Urothelium cell line (cell line): ENCODE measurements around the gene MTM1.

Experiments used
- DNase-seq: peaks from one replicate; pipeline ENCODE4 v3.0.0; 2011; ENCODE audit warnings: low spot score, mixed read lengths
- FAIRE-seq: peaks from 2 replicates; lab custom pipeline; 2011; peaks lifted over from hg19 to GRCh38; lab: Jason Lieb, UNC

The MTM1 gene

DNA sequence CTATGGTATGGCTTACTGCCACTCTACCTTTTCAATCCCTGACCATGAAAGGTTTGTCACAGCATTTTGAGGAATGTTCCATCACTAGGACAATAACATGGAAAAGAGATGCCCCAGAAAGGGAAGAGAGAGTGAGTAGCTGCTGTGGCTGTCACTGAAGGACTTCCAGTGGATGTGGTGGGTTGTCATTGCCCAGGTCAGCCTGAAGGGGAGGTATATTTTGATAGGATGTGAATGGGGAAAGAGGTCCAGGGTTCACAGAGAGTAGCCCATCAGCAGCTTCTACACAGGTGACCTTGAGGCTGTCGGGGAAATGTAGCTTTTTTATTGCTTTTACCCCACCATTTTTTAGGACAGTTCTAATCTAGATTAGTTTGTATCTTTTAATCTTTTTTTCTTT lies 30.8 kb downstream of the MTM1 start:
- DNase-seq = no peak
- FAIRE-seq = no peak

DNA sequence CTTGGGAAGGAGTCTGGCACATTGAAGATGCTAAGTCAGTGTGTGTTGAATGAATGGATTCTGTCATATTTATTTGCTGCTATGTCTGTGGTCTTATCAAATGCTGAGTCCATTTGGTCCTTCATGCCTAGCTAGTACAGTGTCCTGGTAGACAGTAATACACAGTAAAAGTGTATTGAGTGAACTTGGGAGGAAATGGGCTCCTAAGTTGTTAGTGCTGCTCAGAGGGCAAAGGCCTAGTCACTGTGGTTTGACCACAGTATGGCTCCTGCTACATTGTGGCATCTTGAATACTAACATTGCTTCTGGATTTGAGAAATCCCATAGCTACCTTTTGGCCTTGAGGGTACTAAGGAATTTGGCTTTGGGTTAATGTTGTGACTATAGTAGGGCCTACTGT lies 33.9 kb downstream of the MTM1 start:
- DNase-seq (no peak), FAIRE-seq (no peak)

DNA sequence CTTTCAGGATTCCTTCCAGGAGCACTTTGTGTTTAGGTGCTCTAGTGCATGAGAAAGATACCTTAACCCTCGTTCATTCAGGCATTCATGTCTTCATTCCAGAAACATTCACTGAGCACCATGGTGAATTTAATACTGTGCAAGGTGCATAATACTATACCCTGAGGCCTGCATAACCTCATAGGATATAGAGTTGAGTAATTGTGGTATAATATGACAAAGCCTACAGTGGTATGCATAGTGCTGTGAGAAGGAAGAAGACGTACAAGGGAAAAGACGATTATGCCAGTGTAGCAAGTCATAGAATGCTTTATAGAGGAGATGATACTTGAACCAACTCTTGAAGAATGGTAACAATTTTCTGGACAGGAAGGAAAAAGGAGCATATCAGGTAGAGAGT lies 34.3 kb downstream of the MTM1 start:
- DNase-seq = no peak
- FAIRE-seq = no peak

DNA sequence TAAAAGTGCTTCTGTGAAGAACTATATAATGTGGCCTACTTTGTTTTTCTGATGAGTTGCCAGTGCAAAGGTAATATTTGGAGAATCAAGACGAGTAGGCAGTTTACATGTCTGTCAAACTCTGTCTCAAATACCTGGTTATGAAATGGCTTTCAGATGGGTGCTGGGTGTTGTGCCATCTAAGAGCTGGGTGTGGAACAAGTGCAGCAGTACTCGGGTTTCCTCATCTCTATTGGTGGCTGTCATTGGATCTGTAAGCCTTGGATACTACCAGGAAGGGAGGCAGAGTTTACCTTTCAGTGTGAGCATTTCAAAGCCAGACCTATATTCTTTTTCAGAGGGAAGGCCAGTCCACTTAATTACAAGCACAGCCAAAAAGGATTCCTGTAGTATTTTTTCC lies 37.2 kb downstream of the MTM1 start:
- FAIRE-seq (no peak), DNase-seq (no peak)

DNA sequence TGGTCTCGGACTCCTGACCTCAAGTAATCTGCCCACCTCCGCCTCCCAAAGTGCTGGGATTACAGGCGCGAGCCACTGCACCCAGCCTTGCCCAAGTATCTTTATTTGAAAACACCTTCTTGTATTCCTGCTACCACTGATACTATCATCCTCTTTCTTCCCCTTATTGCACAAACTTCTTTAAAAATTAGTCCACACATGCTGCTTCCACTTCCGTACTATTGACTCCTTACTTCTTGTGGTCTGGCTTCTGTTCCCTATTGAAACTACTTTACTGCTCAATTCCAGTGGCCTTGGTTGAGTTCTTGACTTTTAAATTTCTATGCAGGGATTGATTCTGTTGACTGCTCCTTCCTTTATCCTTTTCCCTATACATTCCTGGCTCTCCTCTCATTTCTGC lies 38.8 kb downstream of the MTM1 start:
- DNase-seq (no peak), FAIRE-seq (no peak)

DNA sequence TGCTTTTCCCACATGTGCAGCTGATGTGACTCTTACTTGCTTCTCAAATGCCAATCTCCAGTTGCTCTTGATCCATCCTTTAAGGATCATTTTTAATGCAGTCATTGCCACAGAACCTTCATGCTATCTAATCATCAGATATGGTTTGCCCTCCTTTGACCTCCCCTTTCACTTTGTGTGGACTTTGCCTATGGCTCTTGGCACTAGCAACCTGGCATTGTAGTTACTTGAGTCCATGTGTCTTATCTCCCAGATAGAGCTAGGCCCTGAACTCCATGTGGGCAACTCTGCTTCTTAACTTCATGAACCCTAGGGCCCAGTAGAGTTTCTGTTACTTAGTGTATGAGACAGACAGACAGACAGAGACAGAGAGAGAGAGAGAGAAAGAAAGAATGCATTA lies 41.6 kb downstream of the MTM1 start:
- DNase-seq = no peak
- no peak for FAIRE-seq

DNA sequence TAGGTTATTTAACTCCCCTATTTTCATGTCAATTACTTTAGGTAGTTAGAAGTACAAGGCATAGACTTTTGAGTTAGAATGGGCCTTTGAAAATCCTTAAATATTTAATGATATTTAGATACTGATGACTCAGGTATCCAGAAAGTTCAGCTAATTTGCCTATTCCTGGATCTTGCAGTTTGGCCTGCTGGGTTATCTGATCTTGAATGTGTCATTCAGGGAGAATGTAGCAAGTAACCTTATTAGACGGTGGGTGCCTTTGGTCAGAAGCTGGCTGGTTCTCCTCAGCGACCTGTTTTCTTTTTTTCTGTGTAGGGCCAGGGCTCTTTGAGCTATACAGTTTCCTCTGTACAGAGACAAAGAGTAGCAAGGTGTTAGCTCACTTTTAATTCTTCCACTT lies 42.0 kb downstream of the MTM1 start:
- DNase-seq (no peak), FAIRE-seq (no peak)

DNA sequence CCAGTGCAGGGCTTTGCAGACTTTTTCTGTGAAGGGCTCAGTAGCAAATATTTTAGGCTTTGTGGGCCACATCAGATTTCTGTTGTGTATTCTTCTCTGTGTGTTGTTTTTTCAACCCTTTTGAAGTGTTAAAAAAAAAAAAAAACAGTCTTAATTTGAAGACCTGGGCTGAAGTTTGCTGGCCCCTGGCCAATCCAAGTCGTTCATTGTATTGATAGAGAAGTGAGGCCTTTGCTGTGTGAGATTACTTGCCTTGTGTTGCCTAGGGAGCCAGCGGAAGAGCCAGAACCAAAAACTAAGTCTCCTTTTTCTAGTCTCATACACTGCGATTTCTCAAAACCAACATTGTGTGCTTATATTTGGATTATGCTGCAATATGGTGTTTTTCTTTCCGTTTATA lies 46.9 kb downstream of the MTM1 start:
- DNase-seq = no peak
- FAIRE-seq = no peak

DNA sequence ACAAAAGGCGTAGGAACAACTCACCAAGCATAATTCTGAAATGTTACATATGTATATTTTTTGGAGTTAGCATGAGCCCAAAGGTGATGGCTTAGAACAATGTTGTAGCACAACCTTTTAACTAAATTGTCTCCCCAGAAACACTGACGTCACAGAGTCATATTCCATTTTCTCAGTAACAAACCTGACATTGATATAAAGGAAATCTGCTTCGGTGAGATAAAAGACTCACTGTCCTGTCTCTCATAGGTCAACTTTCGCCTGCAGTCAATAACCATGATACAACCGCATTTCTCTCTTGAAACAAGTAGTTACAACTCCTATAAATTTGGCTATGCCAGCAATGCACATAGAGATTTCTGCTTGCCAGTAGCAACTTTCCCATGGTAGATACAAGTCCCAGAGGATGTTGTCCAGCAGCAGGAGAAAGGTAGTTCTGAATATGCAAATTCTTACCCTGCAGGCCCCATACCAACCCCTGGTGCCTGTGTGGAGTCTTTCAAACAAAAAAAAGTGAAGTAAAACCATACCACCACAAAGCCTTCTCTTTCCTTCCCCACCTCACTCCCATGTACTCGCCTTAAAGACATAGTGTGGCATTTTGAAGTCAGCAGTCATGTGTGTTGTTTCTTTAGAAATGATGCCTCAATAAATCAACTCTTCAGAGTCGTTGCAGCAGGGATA lies 47.9 kb downstream of the MTM1 start:
- no peak for FAIRE-seq
- DNase-seq = no peak

DNA sequence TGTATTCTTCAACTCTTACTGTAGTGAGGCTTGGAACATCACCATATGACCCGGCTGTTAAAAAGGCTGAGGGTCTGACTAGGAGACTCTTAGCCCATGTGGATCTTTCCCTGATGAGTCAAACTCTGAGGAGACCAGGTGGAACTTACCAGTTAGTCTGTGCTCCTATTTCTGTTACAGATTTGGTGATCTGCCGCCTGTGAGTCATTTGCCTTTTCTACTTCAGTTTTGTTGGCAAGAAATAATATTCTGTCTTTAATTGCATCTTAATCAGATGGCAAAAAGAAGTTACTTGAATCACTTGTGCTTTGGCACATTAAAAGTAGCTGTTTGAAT lies 48.4 kb downstream of the MTM1 start:
- DNase-seq = no peak
- no peak for FAIRE-seq

DNA sequence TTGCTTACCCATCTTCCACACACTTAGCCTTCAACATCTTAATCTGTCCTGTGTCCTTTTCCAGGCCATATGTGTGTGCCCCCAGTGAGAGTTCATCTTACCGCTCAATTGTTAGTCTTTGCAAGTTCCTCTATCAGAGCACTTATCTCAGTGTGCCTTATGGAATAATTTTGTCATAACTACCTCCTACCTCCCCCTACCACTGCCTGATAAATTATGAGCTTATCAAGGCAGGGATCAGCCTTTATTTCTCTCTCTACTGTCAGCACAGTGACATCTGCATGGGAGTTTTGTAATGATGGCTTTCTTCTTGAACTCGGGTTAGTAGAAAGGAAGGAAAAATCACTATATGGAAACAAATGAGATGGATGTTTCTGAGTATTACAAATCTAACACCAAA lies 53.2 kb downstream of the MTM1 start:
- FAIRE-seq (no peak), DNase-seq (no peak)

DNA sequence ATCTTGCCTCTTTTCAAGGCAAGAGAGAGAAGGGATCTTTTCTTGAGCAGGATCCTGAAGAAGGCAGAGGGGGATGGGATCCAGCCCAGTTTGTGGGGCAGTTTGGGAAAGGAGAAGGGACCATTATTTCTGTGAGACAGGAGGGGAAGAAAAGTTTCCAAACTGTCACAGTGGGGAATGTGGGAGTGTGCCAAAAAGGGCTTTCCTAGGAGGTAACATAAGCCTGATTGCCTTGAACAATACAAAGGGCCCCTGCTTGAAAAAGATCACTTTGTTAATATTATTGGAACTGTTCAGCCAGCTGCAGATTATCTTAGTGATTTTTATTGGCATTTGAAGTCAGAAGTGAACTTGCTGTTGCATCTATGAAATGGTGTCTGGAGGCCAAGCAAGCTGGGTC lies 55.2 kb downstream of the MTM1 start:
- FAIRE-seq = no peak
- no peak for DNase-seq

DNA sequence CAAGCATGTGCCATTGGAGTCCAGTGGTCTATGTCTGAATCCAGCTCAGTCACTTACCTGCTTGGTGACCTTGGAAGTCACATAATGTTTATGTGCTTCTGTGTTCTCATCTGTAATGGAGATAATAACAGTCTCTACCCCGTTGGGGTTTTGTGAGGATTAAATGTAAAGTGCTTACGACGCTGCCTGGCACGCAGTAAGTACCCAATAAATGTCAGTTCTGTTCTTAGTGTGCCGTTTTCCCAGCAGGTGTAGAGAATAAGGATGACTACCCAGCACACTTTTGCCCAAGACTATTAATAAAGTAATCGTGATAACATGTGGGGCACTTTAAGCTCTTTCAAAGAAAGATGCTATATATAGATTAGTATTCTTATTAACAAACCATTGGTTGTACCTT lies 56.7 kb downstream of the MTM1 start:
- no peak for FAIRE-seq
- no peak for DNase-seq

DNA sequence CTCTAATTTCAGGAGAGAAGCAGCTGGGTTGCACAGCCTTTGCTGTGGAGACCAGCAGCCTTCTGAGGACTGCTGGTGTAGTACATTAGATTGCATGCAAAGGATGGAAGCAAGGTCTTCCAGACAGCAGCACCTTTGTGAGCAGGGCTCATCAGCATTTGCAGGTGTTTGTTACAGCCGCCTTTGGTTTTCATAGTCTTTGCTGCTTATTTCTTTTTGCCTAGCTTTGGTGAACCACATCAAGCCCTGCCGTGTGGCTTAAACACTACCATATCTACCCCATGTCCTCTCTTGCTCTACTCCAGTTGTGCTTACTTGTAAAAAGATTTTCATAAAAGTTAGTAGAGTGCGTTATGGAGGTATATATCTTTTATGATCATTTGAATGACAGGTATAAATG lies 57.5 kb downstream of the MTM1 start:
- FAIRE-seq (no peak), DNase-seq (no peak)

DNA sequence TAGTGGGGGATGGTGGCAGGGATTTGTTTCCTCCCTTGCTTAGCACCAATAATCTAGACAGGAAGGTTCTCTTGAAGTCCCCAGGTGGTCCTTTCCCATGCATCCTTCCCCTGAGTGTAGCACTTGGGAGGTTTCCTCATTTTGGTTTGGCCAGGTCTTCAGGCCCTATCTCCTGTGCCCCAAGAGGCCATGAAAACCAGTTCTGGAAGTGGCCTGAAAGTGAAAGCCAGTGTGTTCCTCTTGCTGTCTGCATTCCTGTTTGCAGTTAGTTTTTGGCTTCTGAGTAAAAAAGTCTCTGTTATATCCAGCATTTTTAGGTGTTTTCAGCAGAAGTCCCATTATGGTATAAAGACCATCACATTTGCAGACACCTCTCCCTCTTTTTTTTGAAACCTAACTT lies 59.5 kb downstream of the MTM1 start:
- DNase-seq (no peak), FAIRE-seq (no peak)

DNA sequence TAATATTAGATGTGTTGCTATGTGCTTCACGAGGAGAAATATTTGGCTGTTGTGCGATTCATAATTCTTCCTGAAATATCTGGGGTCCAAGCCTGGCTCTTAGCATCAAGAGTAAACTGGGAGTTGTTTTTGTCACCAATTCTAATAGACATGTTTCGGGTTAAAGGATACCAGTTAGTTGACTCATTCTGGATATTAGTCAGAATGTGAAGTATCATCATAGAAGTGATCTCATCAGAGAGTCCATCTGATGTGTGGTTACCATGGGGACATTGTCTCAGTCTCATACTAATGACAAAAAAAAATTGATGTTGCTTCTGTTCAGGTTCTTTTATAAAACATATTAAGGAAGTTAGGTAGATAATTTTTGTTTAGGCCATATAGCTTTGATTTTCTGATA lies 67.5 kb downstream of the MTM1 start:
- FAIRE-seq = no peak

DNA sequence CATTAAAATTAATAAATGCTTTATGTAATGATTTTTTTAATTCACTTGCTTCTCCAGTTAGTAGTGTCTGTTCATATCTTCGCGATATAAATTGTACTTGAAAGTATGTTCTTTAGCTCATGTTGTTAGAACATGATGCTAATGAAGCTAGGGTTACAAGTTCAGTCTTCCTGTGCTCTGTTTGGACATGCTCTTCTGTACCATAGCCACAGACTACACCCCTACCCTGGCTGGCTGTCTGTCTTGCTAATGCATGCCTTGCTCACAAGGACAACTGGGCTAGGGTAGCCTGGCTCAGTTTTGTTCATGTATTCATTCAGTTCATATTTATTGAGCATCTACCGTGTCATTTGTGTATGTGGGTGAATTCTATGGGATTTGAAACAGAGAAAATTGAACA lies 74.0 kb downstream of the MTM1 start:
- DNase-seq = no peak
- no peak for FAIRE-seq

More for the DNA sequence above, 67.5 kb downstream of the MTM1 start:
- peak; percentile 17 for DNase-seq

DNA sequence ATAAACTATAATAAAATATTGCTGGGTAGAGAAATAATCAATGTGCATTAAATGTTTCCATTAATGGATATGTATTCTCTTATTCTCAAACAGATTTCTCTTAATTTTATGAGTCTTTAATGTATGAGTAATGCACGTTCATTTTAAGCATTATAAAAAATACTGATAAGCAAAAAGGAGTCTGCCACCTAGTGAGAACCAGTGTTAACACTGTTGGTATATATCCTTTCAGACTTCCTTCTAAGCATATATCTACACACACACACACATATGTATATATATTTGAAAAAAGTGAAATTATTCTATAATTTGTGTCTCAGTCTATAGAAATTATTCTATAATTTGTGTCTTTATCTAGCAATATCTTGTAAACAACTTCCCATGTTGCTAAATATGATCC lies 74.8 kb downstream of the MTM1 start:
- DNase-seq = no peak
- no peak for FAIRE-seq

DNA sequence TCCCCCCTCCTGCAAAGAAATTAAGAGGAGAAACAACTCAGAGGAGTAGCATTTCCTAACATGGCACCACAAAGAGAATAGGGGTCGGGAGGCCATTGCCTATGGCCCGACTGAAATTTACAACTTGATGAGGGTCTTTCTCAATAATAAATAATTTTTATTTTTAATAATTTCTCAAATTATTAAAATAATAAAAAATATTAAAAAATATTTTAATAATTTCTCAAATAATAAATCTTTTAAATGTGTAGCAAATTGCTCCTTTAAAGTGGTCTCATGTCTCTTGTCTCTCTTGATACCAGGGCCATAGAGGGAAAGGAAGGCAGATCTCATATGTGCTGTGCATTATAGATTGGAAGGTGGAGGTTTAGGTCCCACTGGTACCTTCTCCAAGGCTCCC lies 75.5 kb downstream of the MTM1 start:
- no peak for DNase-seq
- FAIRE-seq = no peak

DNA sequence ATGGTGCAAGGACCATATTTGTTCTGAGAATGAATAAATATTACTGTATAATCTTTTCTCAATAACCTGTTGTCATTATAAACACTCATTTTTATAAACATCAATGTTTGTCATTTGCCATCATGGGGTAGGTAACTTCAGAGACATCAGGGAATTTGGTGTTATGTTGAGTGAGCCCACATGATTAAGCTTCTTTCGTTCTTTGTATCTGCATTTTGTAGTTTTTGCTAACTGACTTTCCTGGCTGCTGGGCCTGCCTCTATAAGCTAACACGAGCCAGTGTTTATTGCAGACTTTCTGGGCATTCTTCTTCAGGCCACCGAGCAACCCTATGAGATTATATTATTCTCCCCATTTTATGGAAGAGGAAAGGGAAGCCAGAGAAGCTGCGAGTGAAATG lies 76.0 kb downstream of the MTM1 start:
- DNase-seq (no peak), FAIRE-seq (no peak)

DNA sequence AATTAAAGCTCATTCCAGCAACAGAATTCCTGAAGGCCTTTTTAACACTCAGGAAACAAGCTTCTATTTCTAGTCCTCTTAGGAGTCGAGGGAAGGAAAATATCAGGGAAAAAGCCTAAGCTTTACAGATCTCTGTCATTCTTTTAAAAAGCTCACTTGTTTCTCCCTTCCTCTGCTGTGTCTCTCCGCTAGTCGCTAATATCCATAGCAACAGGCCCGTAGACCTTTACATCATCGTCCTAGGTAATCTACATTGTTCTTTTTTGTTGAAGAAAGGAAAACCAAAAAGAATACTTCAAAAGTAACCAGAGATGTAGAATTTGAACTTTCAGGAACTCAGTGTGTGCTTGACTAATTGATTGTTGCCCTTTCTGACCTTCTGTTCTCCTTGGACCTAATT lies 78.9 kb downstream of the MTM1 start:
- FAIRE-seq (no peak), DNase-seq (no peak)

DNA sequence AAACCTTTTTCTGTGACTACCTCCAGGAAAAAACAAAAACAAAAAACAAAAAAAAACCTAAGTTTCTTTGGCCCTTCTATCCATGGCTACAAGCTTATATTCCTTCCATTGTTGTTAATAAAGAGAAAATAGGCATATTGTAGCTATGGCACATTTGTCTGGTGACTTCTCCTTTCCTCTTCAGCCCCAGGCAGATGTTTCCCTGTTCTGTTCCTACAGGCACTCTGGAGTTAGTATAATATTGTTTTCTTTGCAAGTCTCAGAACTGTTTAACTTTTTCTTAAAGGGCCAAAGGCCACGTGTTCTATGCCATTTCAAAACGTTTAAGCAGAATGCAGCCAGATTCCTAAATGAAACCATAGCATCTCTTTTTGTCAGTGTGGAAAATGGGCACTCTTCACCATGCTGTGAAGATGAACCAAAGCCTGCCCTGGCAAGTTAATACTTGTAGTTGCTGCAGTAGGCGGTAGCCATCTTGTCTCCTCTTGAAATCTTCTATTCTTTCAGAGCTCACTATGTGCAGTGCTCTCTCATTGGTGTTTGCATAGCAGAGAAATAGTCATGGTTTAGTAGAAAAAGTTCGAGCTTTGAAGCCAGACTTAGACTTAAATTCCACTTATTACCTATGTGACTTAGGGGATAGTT lies 80.0 kb downstream of the MTM1 start:
- FAIRE-seq (no peak), DNase-seq (no peak)
